GM18498 (cell line): Measurements from ENCODE around the gene ACACA.

Source experiments
- ATAC-seq: cut with Tn5 transposase; IDR thresholded peaks from one replicate; pipeline ENCODE4 v1.9.1; 2021; ENCODE audit warnings: mild to moderate bottlenecking, moderate library complexity; ENCODE audit not compliant: unreplicated experiment

The ACACA gene

GRCh38 chr17:37109731-37110710, 296.6 kb downstream of the ACACA start:
- ATAC-seq, result no peak

DNA sequence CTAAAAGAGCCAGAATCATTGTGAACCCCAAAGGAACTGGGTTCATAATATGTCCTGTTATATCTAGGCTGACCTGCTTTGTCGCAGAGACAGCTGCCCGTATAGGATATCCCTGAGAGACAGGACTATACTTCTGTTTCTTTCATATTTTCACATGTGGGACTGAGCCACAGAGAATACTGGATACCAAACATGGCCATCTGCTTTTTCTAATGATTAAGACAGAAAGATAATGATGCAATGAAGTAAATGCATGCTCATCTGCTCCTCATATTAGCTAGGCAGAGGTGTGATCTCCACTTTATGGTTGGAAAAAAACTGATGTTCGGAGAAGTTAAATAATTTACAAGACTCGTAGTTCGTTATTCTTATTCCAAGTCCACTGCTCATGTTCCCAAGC, 297.5 kb downstream of the ACACA start:
- no peak for ATAC-seq

- no peak for ATAC-seq
Measured at GRCh38 chr17:37107406-37108083, 299.1 kb downstream of the ACACA start.

DNA sequence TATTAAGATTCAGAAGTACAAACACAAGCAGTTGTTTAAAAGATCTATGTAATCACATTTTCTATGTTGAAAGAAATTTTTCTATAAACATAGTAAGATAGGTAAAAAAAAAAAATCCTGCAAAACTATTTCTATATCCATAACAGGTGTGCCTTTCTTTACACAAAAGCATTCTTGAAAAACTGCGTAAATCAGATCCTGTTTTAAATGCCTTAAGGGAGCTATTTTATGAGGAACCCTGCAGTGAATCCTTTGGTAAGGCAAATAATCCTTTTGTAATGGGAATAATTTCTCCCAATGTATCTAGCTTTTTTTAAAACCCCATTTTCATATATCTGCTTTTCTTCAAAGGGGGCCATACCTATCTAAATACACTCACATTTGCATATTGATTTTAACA, 300.6 kb downstream of the ACACA start:
- ATAC-seq, result no peak

GRCh38 chr17:37103231-37103630, 303.4 kb downstream of the ACACA start:
- ATAC-seq, result no peak

GRCh38 chr17:37101306-37101705, 305.3 kb downstream of the ACACA start:
- ATAC-seq, result no peak

DNA sequence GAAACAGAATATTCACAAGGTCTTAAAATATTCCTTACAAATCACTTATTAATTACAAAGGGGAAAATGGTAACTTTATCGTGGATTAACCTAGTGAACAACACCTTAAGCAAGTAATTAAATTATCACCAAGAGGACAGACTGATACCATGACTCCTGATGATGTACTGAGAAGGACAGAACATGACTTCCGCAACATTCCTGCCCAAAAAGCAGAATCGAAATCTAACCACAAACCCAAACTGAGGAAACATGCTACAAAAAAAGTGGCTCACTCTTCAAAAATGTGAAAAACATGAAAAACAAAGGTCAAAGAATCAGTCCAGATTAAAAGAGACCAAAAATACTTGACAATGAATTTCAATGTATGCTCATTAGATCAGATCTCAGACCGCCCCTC, 306.4 kb downstream of the ACACA start:
- no peak for ATAC-seq

DNA sequence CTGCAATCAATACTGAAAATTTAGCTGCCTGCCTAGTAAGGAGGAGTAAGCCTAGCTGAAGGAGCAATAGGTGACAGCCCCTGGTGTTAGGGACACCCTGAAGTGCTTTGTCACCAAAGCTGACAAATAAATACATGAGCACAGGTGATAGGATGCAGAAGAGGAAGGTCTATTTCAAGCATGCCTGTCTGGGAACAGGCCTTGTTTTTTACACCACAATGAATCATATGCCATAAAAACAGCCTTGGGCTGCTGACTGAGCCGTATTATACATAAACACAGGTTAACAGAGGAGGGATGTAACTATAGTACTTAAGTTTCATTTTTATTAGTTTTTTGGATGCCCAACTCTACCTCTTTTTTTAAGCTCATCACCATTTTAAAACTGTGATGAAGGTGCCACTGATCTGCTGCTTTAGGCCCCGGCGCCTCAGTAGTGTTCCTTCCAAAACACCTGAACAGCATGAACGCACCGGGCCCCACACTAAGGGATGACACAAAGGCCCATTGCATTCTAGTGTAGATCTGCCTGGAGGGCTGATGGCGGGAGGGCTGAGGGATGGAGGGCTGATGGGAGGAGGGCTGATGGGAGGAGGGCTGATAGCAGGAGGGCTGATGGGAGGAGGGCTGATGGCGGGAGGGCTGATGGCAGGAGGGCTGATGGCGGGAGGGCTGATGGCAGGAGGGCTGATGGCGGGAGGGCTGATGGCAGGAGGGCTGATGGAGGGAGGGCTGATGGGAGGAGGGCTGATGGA, 307.5 kb downstream of the ACACA start:
- ATAC-seq, result no peak

GRCh38 chr17:37098152-37098551, 308.5 kb downstream of the ACACA start:
- ATAC-seq, result no peak

DNA sequence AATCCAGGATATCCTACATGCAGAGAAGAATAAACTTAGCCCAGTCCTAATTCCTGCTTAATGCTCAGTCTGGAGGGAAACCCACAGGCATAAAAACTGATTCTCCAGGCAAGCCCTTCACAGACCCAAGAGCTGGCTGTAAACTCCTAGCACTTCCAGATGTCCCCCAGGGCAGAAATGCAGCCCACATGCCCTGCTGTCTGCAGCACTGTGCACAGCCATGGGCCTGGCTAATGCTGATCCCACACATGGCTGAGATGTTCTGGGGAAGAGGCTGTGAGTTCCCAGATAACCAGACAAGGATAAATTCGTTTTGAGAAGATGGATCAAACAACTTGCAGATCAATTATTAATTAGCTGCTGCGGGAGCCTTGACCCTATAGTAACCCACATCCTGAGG, 309.5 kb downstream of the ACACA start:
- ATAC-seq, result no peak

DNA sequence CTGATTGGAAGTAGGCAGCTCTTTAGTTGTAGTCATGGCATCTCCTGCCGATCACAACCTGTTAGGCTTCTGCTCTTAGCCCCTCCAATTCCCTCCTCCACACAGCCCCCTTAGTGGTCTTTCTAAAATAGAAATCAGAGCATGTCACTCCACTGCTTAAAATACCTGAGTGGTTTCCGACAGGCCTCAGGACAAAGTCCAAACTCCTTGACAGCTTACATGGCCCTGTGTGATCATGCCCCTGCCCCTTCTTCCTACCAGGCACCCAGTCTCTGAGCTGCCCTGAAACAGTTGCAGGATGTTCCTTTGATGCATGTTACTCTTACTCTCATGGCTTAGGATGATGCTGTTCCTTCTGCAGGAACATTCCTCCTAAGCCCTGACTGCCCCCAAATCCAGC, 310.6 kb downstream of the ACACA start:
- ATAC-seq, result no peak

DNA sequence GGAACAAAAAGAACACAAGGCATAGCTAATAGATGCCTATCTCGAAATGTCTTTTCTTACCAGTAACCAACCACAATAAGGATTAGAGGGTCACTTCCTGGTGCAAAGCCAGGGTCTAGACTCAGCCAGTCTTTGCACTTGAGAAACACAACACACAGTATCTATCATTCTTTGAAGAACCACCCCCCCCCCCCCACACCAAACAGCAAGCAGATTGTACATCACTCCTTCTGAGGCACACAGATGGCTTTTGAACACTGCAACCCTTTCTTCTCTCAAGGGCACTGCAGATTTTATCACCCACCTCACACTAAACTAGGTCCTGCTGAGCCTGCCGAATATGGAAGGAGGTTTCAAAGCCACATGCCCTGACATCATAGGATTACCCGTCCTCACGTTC, 312.2 kb downstream of the ACACA start:
- ATAC-seq, result no peak

- no peak for ATAC-seq
Measured at GRCh38 chr17:37092701-37093100, 313.9 kb downstream of the ACACA start.

DNA sequence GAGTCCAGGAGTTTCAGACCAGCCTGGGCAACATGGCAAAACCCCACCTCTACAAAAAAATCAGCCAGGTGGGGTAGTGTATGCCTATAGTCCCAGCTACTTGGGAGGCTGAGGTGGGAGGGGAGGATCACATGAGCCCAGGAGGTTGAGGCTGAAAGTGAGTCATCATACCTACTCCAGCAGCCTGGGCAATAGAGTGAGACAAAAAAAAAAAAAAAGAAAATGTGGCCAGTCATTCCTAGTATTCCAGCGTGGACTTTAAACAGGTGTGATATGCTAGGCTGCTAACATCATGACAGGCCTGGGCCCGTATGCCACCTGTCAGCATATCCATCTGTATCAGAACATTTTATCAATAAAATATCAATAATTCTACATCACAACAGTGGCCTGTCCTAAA, 314.6 kb downstream of the ACACA start:
- ATAC-seq, result no peak

- ATAC-seq, result no peak
Measured at GRCh38 chr17:37090941-37091340, 315.7 kb downstream of the ACACA start.

- ATAC-seq, result no peak
Measured at GRCh38 chr17:37089956-37090355, 316.7 kb downstream of the ACACA start.

DNA sequence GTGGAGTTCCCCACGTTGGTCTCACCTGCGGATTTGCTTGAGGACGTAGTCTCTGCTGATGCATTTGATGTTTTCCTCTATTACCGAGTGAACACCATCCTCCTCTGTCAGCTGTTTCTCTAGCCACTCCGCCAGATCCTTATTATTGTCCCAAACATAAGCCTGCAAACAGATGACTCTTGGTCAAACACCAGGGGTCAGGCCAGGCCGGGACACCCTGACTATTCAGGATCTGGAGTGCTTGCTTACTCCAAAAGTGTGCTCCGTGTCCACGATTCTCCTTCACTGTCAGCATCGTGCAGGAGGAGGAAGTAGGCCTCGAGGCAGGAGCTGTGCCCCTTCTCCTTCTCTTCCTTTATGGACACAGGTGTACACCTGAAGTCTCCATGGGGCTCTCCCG, 317.7 kb downstream of the ACACA start:
- ATAC-seq, result no peak

- no peak for ATAC-seq
Measured at GRCh38 chr17:37088459-37088858, 318.2 kb downstream of the ACACA start.

- ATAC-seq, result no peak
Measured at GRCh38 chr17:37087683-37088082, 319.0 kb downstream of the ACACA start.

GRCh38 chr17:37086948-37087347, 319.7 kb downstream of the ACACA start:
- no peak for ATAC-seq

DNA sequence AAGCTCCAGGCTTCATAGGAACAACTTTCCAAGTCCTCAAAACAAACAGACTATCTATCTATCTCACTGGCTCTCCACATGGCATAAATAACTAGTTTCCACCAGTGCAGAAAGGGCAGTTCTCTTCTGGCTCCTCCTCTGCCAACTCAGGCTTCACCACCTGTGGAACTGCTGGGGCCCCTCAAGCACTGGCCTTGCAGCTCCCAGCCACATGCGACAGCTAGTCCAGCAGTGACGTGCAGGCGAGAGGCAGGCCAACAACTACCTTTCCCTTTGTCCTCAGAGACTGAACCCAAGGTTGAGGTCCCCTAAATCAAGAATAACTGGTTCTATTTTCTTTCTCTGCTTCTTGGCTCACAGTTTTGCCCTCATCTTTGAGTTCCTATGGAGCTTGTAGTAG, 320.3 kb downstream of the ACACA start:
- no peak for ATAC-seq
